ENCODE results near the gene GPC5.
"Not testable (repeated sequence)": the region's sequence is repeated elsewhere in the genome, so short reads cannot be mapped to it uniquely, and the experiment has no call there.

The GPC5 gene

GRCh38 chr13:91659256-91660075 is 261.0 kb downstream of the GPC5 start:
- no peak for DNase-seq

- no peak for DNase-seq
Measured at GRCh38 chr13:91660076-91660415, 261.6 kb downstream of the GPC5 start.

GRCh38 chr13:91661692-91662490 is 263.5 kb downstream of the GPC5 start:
- no peak for DNase-seq

- no peak for DNase-seq
Measured at GRCh38 chr13:91664039-91664438, 265.6 kb downstream of the GPC5 start.

GRCh38 chr13:91667486-91667885 is 269.1 kb downstream of the GPC5 start:
- DNase-seq: no peak

- DNase-seq: no peak
Measured at GRCh38 chr13:91668866-91669495, 270.6 kb downstream of the GPC5 start.

GRCh38 chr13:91674347-91674746 is 275.9 kb downstream of the GPC5 start:
- not testable (repeated sequence) for DNase-seq

GRCh38 chr13:91684746-91685145 is 286.3 kb downstream of the GPC5 start:
- DNase-seq: no peak

GRCh38 chr13:91690944-91691343 is 292.5 kb downstream of the GPC5 start:
- no peak for DNase-seq

GRCh38 chr13:91693466-91693865 is 295.0 kb downstream of the GPC5 start:
- DNase-seq: no peak

GRCh38 chr13:91698308-91698707 is 299.9 kb downstream of the GPC5 start:
- no peak for DNase-seq

- no peak for DNase-seq
Measured at GRCh38 chr13:91698767-91699166, 300.3 kb downstream of the GPC5 start.

- DNase-seq: no peak
Measured at GRCh38 chr13:91699863-91700262, 301.4 kb downstream of the GPC5 start.

- no peak for DNase-seq
Measured at GRCh38 chr13:91701975-91702374, 303.6 kb downstream of the GPC5 start.

GRCh38 chr13:91702411-91702810 is 304.0 kb downstream of the GPC5 start:
- DNase-seq: no peak

- DNase-seq: no peak
Measured at GRCh38 chr13:91704398-91704797, 306.0 kb downstream of the GPC5 start.

- no peak for DNase-seq
Measured at GRCh38 chr13:91708558-91708957, 310.1 kb downstream of the GPC5 start.

- no peak for DNase-seq
Measured at GRCh38 chr13:91709180-91709579, 310.8 kb downstream of the GPC5 start.

GRCh38 chr13:91710733-91711132 is 312.3 kb downstream of the GPC5 start:
- DNase-seq: no peak

GRCh38 chr13:91714855-91715254 is 316.4 kb downstream of the GPC5 start:
- DNase-seq: no peak

GRCh38 chr13:91716436-91717065 is 318.1 kb downstream of the GPC5 start:
- DNase-seq: no peak

GRCh38 chr13:91719033-91719432 is 320.6 kb downstream of the GPC5 start:
- DNase-seq: no peak

- no peak for DNase-seq
Measured at GRCh38 chr13:91721413-91721812, 323.0 kb downstream of the GPC5 start.
